Midbrain (tissue), 1 donor: ENCODE results near the gene INAVA.
"Not testable (repeated sequence)": the region's sequence is repeated elsewhere in the genome, so short reads cannot be mapped to it uniquely, and the experiment has no call there.

Experiments used
- DNase-seq: peaks from one replicate; lab custom pipeline; 2025; lab: John Stamatoyannopoulos, UW

Gene INAVA

GRCh38 chr1:200921571-200922110 lies 26.9 kb downstream of the INAVA start:
- no peak for DNase-seq

- DNase-seq, result no peak
Observed at GRCh38 chr1:200922406-200922805, 27.7 kb downstream of the INAVA start.

- no peak for DNase-seq
Observed at GRCh38 chr1:200923601-200924000, 28.9 kb downstream of the INAVA start.

- no peak for DNase-seq
Observed at GRCh38 chr1:200925831-200926230, 31.1 kb downstream of the INAVA start.

GRCh38 chr1:200929530-200930278 lies 35.0 kb downstream of the INAVA start:
- no peak for DNase-seq

- DNase-seq, result not testable (repeated sequence)
Observed at GRCh38 chr1:200930285-200930684, 35.6 kb downstream of the INAVA start.

GRCh38 chr1:200931776-200932175 lies 37.1 kb downstream of the INAVA start:
- DNase-seq, result no peak

GRCh38 chr1:200934676-200935245 lies 40.1 kb downstream of the INAVA start:
- no peak for DNase-seq

GRCh38 chr1:200935286-200935962 lies 40.7 kb downstream of the INAVA start:
- DNase-seq, result not testable (repeated sequence)

- no peak for DNase-seq
Observed at GRCh38 chr1:200938955-200939354, 44.3 kb downstream of the INAVA start.

GRCh38 chr1:200945111-200945510 lies 50.4 kb downstream of the INAVA start:
- DNase-seq, result no peak

- no peak for DNase-seq
Observed at GRCh38 chr1:200947059-200947566, 52.4 kb downstream of the INAVA start.

- DNase-seq, result no peak
Observed at GRCh38 chr1:200949626-200950025, 54.9 kb downstream of the INAVA start.

GRCh38 chr1:200951016-200951415 lies 56.3 kb downstream of the INAVA start:
- no peak for DNase-seq

- DNase-seq, result no peak
Observed at GRCh38 chr1:200954434-200954833, 59.7 kb downstream of the INAVA start.

GRCh38 chr1:200958597-200958996 lies 63.9 kb downstream of the INAVA start:
- DNase-seq, result no peak

GRCh38 chr1:200959411-200959921 lies 64.8 kb downstream of the INAVA start:
- no peak for DNase-seq

- DNase-seq, result no peak
Observed at GRCh38 chr1:200960236-200960947, 65.7 kb downstream of the INAVA start.

GRCh38 chr1:200960948-200961340 lies 66.2 kb downstream of the INAVA start:
- DNase-seq, result no peak

- DNase-seq, result not testable (repeated sequence)
Observed at GRCh38 chr1:200962151-200962550, 67.5 kb downstream of the INAVA start.

GRCh38 chr1:200962631-200963030 lies 67.9 kb downstream of the INAVA start:
- no peak for DNase-seq

GRCh38 chr1:200963076-200963475 lies 68.4 kb downstream of the INAVA start:
- DNase-seq, result no peak
